ENCODE measurements around the gene MED8.

MED8 gene

GRCh38 chr1:43358121-43358745 lies 31.4 kb downstream of the MED8 start:
- DNase-seq = no peak

DNA sequence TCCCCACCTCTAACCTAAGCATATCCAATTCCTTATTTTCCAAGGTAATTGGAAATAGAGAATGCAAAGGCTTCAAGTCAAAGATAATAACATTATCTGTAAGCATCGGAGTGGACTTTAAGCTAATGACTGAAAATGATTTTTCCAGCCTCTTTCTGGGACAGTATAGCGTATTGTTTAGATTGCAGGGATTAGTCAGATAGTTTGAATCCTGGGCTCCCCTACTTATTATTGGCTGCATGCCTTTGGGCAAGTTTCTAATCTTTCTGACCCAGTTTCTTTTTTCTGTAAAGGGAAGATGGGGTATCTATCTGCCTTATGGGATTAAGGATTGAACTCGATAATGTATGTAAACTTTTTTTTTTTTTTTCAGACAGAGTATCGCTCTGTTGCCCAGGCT lies 32.3 kb downstream of the MED8 start:
- DNase-seq = no peak

GRCh38 chr1:43354936-43355335 lies 34.7 kb downstream of the MED8 start:
- DNase-seq = no peak

- DNase-seq = no peak
Measured at GRCh38 chr1:43354471-43354870, 35.1 kb downstream of the MED8 start.

DNA sequence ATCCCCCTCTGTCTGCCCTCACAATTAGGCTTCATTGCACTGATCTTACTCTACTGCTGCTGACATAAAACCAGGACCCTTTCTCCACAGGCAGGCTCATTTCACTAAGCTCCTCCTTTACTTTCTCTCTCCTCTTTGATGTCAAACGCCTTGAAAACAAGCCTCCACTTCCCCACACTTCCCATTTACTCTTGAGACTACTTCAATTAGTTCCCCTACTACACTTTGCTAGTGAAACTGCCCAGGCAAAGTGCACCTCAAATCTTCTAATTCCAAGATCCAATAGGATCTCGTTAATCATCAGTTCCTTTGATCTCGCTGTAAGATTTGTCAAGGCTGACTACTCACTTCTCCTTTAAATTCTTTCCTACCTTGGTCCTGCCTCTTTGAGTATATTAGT lies 36.7 kb downstream of the MED8 start:
- DNase-seq = no peak

DNA sequence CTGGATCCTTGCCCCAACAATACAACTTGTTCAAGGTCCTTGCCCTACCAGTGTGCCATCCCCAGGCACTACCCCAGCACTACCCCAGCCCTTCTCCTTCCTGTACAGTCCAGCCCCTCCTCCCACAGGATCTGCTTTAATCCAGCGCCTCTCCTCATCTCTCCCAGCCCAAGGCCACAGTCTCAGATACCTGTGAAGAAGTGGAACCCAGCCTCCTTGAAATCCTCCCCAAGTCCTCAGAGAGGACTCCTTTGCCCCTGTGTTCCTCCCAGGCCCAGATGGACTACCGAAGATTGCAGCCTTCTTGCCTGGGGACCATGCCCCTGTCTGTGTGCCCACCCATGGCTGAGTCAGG lies 37.3 kb downstream of the MED8 start:
- DNase-seq = no peak

DNA sequence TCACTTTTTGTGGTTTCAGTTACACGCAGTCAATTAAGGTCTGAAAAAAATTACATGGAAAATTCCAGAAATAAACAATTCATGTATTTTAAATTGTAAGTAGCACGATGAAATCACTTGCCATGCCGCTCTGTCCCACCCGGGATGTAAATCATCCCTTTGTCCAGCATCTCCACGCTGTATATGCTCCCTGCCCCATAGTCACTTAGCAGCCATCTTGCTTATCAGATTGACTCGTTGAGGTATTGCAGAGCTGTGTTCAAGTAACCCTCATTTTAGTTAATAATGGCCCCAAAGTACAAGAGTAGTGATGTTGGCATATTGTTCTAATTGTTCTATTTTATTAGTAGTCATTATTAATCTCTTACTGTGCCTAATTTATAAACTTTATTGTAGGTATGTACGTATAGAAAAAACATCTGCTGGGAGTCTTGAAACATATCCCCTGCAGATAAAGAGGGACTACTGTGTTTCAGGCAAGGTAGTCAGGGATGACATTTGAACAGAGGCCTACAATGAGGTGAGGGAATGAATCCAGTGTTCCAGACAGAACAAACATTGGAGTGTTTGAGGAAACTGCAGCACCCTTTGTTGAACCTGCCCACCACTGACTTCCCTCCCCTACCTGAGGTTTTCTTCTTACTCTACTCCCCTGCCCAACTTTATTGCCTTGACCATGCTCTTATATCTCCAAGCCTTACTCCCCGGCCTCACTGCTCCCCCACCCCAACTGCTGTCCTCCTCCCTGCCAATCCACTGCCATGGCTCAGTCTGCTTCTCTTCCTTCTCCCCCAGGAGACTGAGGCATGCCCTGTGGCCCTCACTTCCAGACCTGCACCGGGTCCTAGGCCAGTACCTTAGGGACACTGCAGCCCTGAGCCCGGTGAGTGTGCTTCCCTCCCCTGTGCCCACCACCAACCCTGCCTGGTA lies 37.9 kb downstream of the MED8 start:
- DNase-seq = no peak

GRCh38 chr1:43350976-43351375 lies 38.6 kb downstream of the MED8 start:
- no peak for DNase-seq

GRCh38 chr1:43349594-43350306 lies 39.9 kb downstream of the MED8 start:
- DNase-seq = no peak

GRCh38 chr1:43348809-43349593 lies 40.6 kb downstream of the MED8 start:
- DNase-seq = peak; percentile 77

GRCh38 chr1:43348343-43348808 lies 41.2 kb downstream of the MED8 start:
- no peak for DNase-seq

DNA sequence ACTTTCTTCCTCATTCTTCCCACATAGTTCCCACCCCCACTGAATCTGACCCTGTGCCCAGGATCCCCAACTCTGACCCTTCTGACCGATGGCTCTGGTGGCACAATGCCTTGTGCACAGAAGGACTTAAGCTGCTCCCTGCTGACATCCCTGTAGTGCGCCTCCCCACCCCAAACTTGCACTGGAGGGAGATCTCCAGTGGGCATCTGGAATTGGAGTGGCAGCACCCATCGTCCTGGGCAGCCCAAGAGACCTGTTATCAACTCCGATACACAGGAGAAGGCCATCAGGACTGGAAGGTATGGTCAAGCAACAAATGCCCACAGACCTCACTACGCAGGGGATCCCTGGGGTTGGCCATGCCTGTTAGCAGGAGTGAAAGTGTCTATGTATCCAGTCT lies 43.0 kb downstream of the MED8 start:
- DNase-seq = no peak

- DNase-seq = no peak
Measured at GRCh38 chr1:43345120-43345519, 44.5 kb downstream of the MED8 start.

GRCh38 chr1:43344267-43344850 lies 45.2 kb downstream of the MED8 start:
- DNase-seq = no peak

- DNase-seq = no peak
Measured at GRCh38 chr1:43340559-43340958, 49.0 kb downstream of the MED8 start.

DNA sequence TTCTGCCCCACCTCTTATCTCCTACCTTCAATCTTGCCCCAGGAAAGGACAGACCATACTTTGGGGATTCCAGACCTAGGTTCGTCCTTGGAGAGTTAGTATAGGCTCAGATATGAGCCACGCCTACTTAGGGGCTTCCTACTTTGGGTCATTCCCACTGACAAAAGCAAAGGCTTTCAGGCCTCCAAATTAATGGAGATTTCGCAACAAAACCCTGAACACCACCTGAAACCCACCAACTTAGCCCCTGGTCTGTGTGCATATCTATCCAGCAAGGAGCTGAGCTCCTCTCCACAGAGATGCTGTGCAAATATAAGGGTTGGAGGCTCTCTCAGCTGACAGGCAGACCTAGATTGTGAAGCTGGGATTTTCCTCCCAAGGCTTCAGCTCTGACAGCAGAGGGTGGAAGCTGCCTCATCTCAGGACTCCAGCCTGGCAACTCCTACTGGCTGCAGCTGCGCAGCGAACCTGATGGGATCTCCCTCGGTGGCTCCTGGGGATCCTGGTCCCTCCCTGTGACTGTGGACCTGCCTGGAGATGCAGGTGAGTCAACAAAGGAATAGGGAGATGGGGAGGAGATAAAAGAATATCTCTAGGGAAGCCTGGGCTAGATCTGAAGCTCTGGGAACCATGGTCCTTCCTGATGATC lies 49.9 kb downstream of the MED8 start:
- DNase-seq = no peak

GRCh38 chr1:43338001-43338400 lies 51.6 kb downstream of the MED8 start:
- no peak for DNase-seq

DNA sequence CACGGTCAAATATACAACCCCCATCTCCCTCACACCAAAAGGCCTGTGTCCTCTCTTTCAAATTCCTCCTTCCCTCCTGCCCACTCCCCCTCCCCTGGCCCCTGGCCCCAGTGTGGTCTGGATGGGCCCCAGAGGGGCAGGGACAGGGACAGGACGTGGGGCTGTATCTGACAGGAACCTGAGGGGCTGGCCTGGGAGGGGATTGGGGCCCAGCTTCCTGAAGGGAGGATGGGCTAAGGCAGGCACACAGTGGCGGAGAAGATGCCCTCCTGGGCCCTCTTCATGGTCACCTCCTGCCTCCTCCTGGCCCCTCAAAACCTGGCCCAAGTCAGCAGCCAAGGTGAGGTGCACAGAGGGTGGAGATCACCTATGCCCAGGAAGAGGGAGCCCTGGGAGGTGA lies 52.0 kb downstream of the MED8 start, which contains the start of gene MPL:
Gene MPL, plus strand, starts transcription at position 231 of the 400 bp plus-strand sequence. Its CDS starts 31 bp downstream, at position 262.
- DNase-seq = no peak

GRCh38 chr1:43334453-43335205 lies 55.0 kb downstream of the MED8 start:
- peak; percentile 17 for DNase-seq

All from activated effector memory CD4-positive, alpha-beta T cell treated with anti-CD3 and anti-CD28 coated beads, Interleukin-2, amount 50 U/mL, for 16 hours (primary cell).